C4-2B (cell line): ENCODE measurements around the gene TMEM200B.

ENCODE experiments used
- CTCF ChIP-seq: fragments of 450-650 bp; conservative IDR thresholded peaks from 2 replicates; pipeline ENCODE4 v1.5.1; 2017; ENCODE audit warnings: mild to moderate bottlenecking
- ZFX ChIP-seq: fragments of 450-650 bp; IDR thresholded peaks from 2 replicates; pipeline ENCODE4 v1.6.1; 2017

DNA sequence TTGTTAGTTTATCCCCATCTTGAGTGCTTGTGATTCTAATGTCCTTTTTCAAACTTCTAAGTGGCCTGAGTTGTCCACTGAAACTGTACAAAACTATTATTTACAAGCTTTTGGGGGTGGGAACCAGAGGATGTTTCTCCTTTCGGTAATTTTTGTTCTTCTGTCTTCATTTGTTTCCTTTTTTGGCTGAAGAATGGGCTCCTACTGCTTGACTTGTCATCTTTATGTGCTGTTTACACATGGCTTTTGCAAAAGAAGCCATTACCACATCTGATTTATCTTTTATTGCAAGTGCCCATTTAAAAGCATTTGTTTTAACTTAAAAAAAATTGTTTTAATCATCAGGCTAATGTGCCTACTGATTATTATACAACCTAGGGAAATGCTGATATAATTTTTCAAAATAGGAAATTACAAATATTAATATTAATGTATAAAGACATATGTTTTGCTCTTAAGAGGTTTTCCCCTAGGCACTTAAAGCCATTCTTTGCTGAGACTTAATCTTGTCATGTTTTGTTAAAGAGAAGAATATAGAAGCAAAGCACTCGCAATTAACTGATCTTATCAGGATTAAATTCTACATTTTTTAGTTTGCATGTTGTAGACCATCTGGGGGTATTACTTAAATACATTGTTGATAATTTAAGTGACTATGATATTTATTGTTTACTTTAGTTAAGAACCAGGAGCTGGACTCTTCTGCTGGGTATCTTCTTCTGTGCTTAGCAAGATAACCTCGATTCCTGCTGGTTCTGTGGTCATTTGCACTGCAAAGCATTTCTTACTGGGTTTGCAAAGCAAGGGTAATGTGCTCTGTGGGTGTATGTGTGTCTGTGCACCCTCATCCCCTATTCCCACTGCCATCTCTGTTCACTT lies 40.1 kb downstream of the TMEM200B start:
- TF ChIP-seq CTCF (no peak), ZFX (no peak)
